ENCODE measurements around the gene RCSD1.
A peak's percentile ranks its signal among the peaks of the same experiment; 100 is the strongest.

The RCSD1 gene

GRCh38 chr1:167593860-167594259 lies 36.2 kb upstream of the RCSD1 start:
- no peak overlapping the region for H2BK5ac ChIP-seq (ENCODE audit: low read depth, low read length, poor library complexity)
- H4K12ac ChIP-seq (ENCODE audit: low read depth, low read length) = no peak overlapping the region
- no peak overlapping the region for H3K27ac ChIP-seq (ENCODE audit: low read depth, low read length)
- H3K36me3 ChIP-seq (ENCODE audit: control insufficient read depth in 1 of 2, insufficient read depth in 2 of 2, low read length in 2 of 2) = no peaks in the 10 kb centered on the region
- H2AFZ ChIP-seq (ENCODE audit: insufficient read depth, low read length, poor library complexity) = no peak overlapping the region
- no peaks in the 10 kb centered on the region for H3K79me1 ChIP-seq (ENCODE audit: low read length)
- no peaks in the 10 kb centered on the region for H3K4me1 ChIP-seq (ENCODE audit: control insufficient read depth in 1 of 2, insufficient read depth in 2 of 2, low read length in 2 of 2)
- no peak overlapping the region for H2BK120ac ChIP-seq (ENCODE audit: insufficient read depth, low read length, poor library complexity)
- no CpG with 5 or more reads among the region's 5 CpGs for WGBS (ENCODE audit: extremely low coverage, insufficient coverage, insufficient read length)
- no peak overlapping the region for H4K8ac ChIP-seq (ENCODE audit: low read depth, low read length)
- H2AK5ac ChIP-seq (ENCODE audit: low read length) = no peak overlapping the region
- H3K4ac ChIP-seq (ENCODE audit: low read depth, low read length) = no peak overlapping the region
- H3K27me3 ChIP-seq (ENCODE audit: insufficient read depth, low read length) = no peaks in the 10 kb centered on the region
- no peak overlapping the region for H3K18ac ChIP-seq (ENCODE audit: low read length)
- no peak overlapping the region for H3K4me2 ChIP-seq (ENCODE audit: low read length)
- no peaks in the 10 kb centered on the region for H3K9me3 ChIP-seq (ENCODE audit: insufficient read depth, low read depth, low read length)
- no peak overlapping the region for H3K23ac ChIP-seq (ENCODE audit: low read length)
- H3K14ac ChIP-seq (ENCODE audit: low read length) = no peak overlapping the region
- no peak overlapping the region for H4K91ac ChIP-seq (ENCODE audit: low read depth, low read length)
- no peak overlapping the region for H2BK12ac ChIP-seq (ENCODE audit: low read length)
- H3K9ac ChIP-seq (ENCODE audit: low read length) = no peak overlapping the region
- H3K79me2 ChIP-seq (ENCODE audit: control insufficient read depth, insufficient read depth, low read length, poor library complexity) = no peaks in the 10 kb centered on the region
- H3K4me3 ChIP-seq (ENCODE audit: low read depth, low read length) = no peak overlapping the region
- DNase-seq = no peak

GRCh38 chr1:167594822-167595221 lies 35.2 kb upstream of the RCSD1 start:
- no peaks in the 10 kb centered on the region for H3K27me3 ChIP-seq (ENCODE audit: insufficient read depth, low read length)
- no peak overlapping the region for H4K8ac ChIP-seq (ENCODE audit: low read depth, low read length)
- H2BK12ac ChIP-seq (ENCODE audit: low read length) = no peak overlapping the region
- H3K4me2 ChIP-seq (ENCODE audit: low read length) = no peak overlapping the region
- H2AFZ ChIP-seq (ENCODE audit: insufficient read depth, low read length, poor library complexity) = no peak overlapping the region
- no peaks in the 10 kb centered on the region for H3K79me1 ChIP-seq (ENCODE audit: low read length)
- H2AK5ac ChIP-seq (ENCODE audit: low read length) = no peak overlapping the region
- H4K12ac ChIP-seq (ENCODE audit: low read depth, low read length) = no peak overlapping the region
- no peak overlapping the region for H3K4ac ChIP-seq (ENCODE audit: low read depth, low read length)
- H3K4me3 ChIP-seq (ENCODE audit: low read depth, low read length) = no peak overlapping the region
- no peak overlapping the region for H2BK120ac ChIP-seq (ENCODE audit: insufficient read depth, low read length, poor library complexity)
- no peak overlapping the region for H2BK5ac ChIP-seq (ENCODE audit: low read depth, low read length, poor library complexity)
- H3K4me1 ChIP-seq (ENCODE audit: control insufficient read depth in 1 of 2, insufficient read depth in 2 of 2, low read length in 2 of 2) = no peaks in the 10 kb centered on the region
- no peaks in the 10 kb centered on the region for H3K9me3 ChIP-seq (ENCODE audit: insufficient read depth, low read depth, low read length)
- no peaks in the 10 kb centered on the region for H3K79me2 ChIP-seq (ENCODE audit: control insufficient read depth, insufficient read depth, low read length, poor library complexity)
- WGBS (ENCODE audit: extremely low coverage, insufficient coverage, insufficient read length) = no CpG with 5 or more reads among the region's 6 CpGs
- H3K9ac ChIP-seq (ENCODE audit: low read length) = no peak overlapping the region
- H3K36me3 ChIP-seq (ENCODE audit: control insufficient read depth in 1 of 2, insufficient read depth in 2 of 2, low read length in 2 of 2) = no peaks in the 10 kb centered on the region
- H3K27ac ChIP-seq (ENCODE audit: low read depth, low read length) = no peak overlapping the region
- H3K23ac ChIP-seq (ENCODE audit: low read length) = no peak overlapping the region
- no peak overlapping the region for H3K14ac ChIP-seq (ENCODE audit: low read length)
- H3K18ac ChIP-seq (ENCODE audit: low read length) = no peak overlapping the region
- DNase-seq = no peak
- no peak overlapping the region for H4K91ac ChIP-seq (ENCODE audit: low read depth, low read length)

GRCh38 chr1:167599957-167600581 lies 30.0 kb upstream of the RCSD1 start:
- Histone ChIP-seq H3K36me3 (ENCODE audit: control insufficient read depth in 1 of 2, insufficient read depth in 2 of 2, low read length in 2 of 2) (no peaks in the 10 kb centered on the region), H3K4ac (ENCODE audit: low read depth, low read length) (no peak overlapping the region), H2BK120ac (ENCODE audit: insufficient read depth, low read length, poor library complexity) (no peak overlapping the region), H2BK5ac (ENCODE audit: low read depth, low read length, poor library complexity) (no peak overlapping the region), H4K12ac (ENCODE audit: low read depth, low read length) (no peak overlapping the region), H3K79me2 (ENCODE audit: control insufficient read depth, insufficient read depth, low read length, poor library complexity) (no peaks in the 10 kb centered on the region), H3K14ac (ENCODE audit: low read length) (no peak overlapping the region), H2AFZ (ENCODE audit: insufficient read depth, low read length, poor library complexity) (no peak overlapping the region), H3K18ac (ENCODE audit: low read length) (no peak overlapping the region), H3K79me1 (ENCODE audit: low read length) (peaks cover 7% of the 10 kb centered on the region), H3K4me3 (ENCODE audit: low read depth, low read length) (no peak overlapping the region), H3K4me1 (ENCODE audit: control insufficient read depth in 1 of 2, insufficient read depth in 2 of 2, low read length in 2 of 2) (peaks cover 7 to 10% of the 10 kb centered on the region in 2 experiments), H2AK5ac (ENCODE audit: low read length) (no peak overlapping the region), H3K27ac (ENCODE audit: low read depth, low read length) (no peak overlapping the region), H4K91ac (ENCODE audit: low read depth, low read length) (no peak overlapping the region), H3K9me3 (ENCODE audit: insufficient read depth, low read depth, low read length) (no peaks in the 10 kb centered on the region), H3K4me2 (ENCODE audit: low read length) (no peak overlapping the region), H3K9ac (ENCODE audit: low read length) (no peak overlapping the region), H2BK12ac (ENCODE audit: low read length) (no peak overlapping the region), H3K23ac (ENCODE audit: low read length) (no peak overlapping the region), H3K27me3 (ENCODE audit: insufficient read depth, low read length) (no peaks in the 10 kb centered on the region), H4K8ac (ENCODE audit: low read depth, low read length) (no peak overlapping the region)
- peak in 1 of 2 donors; percentile 38 for DNase-seq
- no CpG with 5 or more reads among the region's 5 CpGs for WGBS (ENCODE audit: extremely low coverage, insufficient coverage, insufficient read length)

GRCh38 chr1:167601442-167602383 lies 28.3 kb upstream of the RCSD1 start:
- Histone ChIP-seq H4K8ac (ENCODE audit: low read depth, low read length) (peak overlapping the region; percentile 56), H3K4me3 (ENCODE audit: low read depth, low read length) (no peak overlapping the region), H3K9me3 (ENCODE audit: insufficient read depth, low read depth, low read length) (peaks cover 1% of the 10 kb centered on the region), H3K27ac (ENCODE audit: low read depth, low read length) (no peak overlapping the region), H3K23ac (ENCODE audit: low read length) (no peak overlapping the region), H2BK120ac (ENCODE audit: insufficient read depth, low read length, poor library complexity) (peak overlapping the region; percentile 55), H3K4me1 (ENCODE audit: control insufficient read depth in 1 of 2, insufficient read depth in 2 of 2, low read length in 2 of 2) (peaks cover 7 to 10% of the 10 kb centered on the region in 2 experiments), H4K91ac (ENCODE audit: low read depth, low read length) (peak overlapping the region; percentile 76), H3K18ac (ENCODE audit: low read length) (no peak overlapping the region), H3K79me1 (ENCODE audit: low read length) (peaks cover 7% of the 10 kb centered on the region), H3K4me2 (ENCODE audit: low read length) (no peak overlapping the region), H2AK5ac (ENCODE audit: low read length) (no peak overlapping the region), H2BK5ac (ENCODE audit: low read depth, low read length, poor library complexity) (peak overlapping the region; percentile 46), H2AFZ (ENCODE audit: insufficient read depth, low read length, poor library complexity) (peak overlapping the region; percentile 35), H3K79me2 (ENCODE audit: control insufficient read depth, insufficient read depth, low read length, poor library complexity) (no peaks in the 10 kb centered on the region), H3K14ac (ENCODE audit: low read length) (peak overlapping the region; percentile 25), H3K36me3 (ENCODE audit: control insufficient read depth in 1 of 2, insufficient read depth in 2 of 2, low read length in 2 of 2) (no peaks in the 10 kb centered on the region), H4K12ac (ENCODE audit: low read depth, low read length) (no peak overlapping the region), H3K9ac (ENCODE audit: low read length) (no peak overlapping the region), H3K4ac (ENCODE audit: low read depth, low read length) (no peak overlapping the region), H2BK12ac (ENCODE audit: low read length) (peak overlapping the region; percentile 43), H3K27me3 (ENCODE audit: insufficient read depth, low read length) (no peaks in the 10 kb centered on the region)
- no CpG with 5 or more reads among the region's 8 CpGs for WGBS (ENCODE audit: extremely low coverage, insufficient coverage, insufficient read length)
- peak; percentile 24 to 37 for DNase-seq

Measured in trophoblast cell (in vitro differentiated cells and primary cell).